UCSD-AML1 (cell line): Measurements from ENCODE around the gene CHSY1.

Experiments used
- DNase-seq: peaks from one replicate; lab custom pipeline; 2025; ENCODE audit not compliant: unreplicated experiment; lab: John Stamatoyannopoulos, UW

The CHSY1 gene

DNA sequence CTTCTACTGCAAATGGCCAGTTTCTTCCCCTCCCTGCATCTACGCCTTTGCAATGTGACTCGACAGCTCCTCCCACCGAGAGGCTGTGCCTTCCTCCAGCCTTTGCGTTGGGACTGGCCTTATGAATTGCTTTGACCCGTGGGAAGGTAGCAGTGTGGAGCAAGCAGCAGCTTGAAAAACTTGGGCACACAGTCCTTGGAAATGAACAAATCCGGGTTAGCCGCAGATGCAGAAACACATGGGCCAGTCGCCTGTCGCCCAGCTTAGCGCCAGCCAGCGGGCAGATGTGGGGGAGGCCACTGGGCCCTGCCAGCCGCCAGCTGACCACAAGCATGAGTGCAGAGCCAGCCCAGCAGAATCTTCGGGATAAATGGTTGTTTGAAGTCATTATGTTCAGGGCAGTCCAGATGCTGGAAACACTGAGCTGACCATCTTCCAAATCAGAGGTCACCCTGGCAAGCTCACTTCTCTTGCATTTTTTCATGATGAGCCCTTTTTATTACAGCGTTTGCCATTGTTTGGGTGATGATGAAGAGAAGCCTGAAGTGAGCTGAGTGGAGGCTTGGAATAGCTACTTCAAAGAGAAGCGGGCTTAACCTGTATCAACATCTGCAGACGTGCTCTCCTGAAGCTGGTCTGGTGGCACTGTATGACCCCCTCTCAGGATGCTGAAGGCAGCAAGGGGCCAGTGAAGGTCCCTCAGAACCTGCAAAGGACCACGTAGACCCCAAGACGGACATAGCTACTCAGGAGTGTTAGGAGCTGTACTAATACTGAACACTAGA lies 15.7 kb upstream of the CHSY1 start:
- DNase-seq, result no peak

GRCh38 chr15:101266787-101267186 lies 14.9 kb upstream of the CHSY1 start:
- no peak for DNase-seq

DNA sequence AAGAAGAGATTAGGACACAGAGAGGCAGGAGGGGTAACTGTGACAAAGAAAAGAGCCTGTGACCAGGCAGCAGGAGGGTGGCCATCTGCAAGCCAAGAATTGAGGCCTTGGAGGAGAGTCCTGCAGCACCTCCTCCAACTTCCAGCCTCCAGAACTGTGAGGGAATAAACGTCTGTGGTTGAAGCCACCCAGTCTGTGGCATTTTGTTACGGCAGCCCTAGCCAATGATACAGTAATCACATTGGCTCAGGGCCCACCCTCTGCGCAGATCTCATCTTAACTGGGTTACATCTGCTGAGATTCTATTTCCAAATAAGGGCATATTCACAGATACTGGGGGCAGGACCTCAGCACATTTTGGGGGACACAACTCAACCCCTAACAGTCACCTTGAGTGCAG lies 14.2 kb upstream of the CHSY1 start:
- no peak for DNase-seq

DNA sequence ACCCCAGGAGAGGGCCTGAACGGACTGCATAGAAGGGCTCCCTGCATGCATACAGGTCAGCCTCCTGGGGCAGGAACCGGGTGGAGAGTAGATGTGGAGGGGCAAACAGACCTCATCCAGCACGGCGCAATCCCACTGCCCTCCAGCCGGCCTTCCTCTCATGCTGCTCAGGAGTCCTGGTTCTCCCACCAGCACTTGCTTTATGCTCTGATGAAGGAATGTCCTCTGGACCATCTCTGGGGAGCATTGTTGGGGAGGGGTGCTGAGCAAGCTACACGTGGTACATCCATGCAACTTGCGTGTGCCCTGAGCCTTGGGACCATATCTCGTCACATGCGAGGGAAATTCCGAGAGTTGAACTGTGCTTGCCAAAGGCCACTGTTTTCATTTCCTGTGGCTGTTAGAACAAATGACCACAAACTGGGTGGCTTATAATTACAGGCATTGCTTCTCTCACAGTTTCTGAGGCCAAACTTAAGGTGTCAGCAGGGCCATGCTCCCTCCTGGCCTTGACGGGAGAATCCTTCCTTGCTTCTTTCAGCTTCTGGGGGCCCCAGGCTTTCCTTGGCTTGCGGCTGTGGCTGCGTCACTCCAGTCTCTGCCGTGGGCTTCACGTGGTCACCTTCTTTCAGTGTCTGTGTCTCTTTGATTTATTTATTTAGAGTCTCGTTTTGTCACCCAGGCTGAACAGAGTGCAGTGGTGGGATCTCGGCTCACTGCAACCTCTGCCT lies 13.2 kb upstream of the CHSY1 start:
- DNase-seq, result no peak

DNA sequence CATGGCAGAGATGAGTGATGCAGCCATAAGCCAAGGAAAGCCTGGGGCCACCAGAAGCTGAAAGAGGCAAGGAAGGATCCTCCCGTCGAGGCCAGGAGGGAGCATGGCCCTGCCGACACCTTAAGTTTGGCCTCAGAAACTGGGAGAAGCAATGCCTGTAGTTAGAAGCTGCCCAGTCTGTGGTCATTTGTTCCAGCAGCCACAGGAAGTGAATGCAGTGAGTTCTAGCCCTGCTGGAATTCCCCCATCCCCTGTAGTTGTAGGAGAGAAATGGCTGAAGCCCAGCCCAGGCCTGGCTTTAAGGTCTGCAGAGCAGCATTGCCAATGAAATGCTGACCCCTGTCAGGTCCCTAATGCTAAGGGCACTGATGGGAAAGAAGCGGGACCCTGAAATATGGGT lies 12.2 kb upstream of the CHSY1 start:
- DNase-seq, result no peak

DNA sequence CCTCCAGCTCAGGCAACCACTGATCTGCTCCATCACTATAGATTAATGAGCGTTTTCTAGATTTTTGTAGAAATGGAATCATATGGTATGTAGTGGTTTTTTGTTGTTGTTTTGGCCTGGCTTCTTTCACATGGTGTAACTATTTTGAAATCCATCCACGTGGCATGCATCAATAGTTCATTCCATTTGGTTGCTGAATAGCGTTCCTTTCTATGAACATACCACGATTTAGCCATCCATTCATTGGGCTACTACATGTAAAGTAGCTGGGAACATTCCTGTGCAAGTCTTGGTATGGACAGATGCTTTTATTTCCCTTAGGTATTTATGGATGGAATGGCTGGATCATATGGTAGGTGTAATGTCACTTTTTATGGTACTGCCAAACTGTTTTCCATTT lies 10.7 kb upstream of the CHSY1 start:
- no peak for DNase-seq

DNA sequence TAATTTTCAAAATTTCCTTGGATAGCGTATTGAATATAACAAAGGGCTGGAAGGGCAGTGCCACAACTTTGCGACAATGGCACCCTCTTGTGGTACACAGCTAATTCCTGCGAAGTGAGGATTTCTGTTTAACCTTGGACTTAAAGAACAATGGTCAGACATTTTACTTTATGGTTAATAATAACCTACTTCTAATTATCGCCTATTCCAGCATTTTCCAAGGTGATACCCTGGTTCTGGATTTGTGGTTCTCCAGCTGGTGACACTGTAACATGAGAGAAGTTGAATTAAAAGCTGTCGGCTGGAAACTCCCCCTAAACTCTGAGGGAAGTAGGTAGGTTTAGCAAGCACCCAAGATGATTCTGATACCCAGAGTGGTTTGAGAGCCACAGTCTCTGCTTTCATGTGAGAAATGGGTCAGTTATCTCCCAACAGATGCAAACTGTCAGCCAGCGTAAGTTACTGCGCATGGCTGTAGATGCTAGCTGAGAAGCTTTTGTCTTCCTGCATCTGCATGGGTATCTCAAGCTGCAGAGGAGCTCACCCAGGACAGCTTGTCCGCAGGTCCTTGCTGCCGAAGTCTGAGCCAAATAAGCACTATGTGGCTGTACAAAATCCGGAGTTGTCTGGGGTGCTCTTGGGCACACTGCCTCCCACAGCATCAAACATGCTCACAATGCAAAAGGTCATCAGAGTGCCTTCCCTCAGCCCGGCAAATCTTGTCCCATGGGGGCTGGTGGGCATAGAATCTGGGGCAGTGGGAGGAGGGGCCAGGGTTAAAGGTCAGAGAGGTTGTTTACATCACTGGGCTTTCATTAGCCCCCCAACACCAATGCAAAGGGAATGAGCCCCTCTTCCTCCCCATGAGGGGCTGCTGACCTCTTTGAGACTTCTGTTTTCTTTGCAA lies 6.6 kb upstream of the CHSY1 start:
- DNase-seq, result peak; percentile 43

DNA sequence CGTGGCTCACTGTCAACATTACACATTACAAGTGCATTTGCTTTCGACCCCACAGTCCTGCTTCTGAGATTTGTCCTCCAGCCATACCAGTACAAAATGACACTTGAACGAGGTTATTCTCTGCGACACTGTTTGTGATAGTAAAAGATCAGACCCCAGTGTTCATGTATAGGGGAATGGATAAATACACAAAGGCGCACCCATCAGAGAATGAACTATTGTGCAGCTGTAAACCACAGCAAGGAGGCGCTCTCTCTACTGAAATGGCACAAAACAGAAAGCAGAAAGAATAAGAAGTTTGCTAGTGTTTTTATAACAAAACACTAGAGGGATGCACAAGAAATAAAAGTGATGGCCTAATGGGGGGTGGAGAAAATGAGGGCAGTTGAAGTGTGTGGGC lies 4.9 kb upstream of the CHSY1 start:
- DNase-seq, result no peak

DNA sequence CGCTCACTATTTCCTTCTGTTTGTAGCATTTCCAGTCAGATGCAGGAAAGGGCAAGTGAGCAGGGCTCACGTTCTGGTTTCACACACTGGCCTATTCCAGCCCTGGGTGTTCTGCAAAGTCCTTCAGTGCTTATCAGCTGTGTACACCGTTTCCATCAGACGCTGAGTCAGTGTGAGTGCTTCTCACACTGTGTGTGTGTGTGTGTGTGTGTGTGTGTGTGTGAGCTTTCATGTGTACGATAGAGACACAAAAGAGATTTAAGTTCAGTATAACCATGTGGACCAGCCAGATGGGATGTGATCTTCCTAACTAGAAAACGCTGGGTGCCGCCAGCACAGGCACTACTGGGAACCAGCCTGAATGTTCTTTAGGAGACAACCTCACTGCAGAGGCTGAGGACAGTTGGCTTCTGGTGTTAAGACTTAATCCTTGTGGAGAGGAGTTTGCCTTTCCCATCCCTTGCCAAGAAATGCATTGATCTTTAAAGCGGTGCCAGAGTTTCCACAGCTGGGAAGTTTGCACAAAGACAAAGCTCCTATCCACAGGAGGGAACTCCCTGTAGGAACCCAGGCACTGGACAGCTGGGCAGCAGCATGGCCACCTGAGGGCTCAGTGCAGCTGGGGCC lies 3.9 kb upstream of the CHSY1 start:
- DNase-seq, result peak; percentile 68

DNA sequence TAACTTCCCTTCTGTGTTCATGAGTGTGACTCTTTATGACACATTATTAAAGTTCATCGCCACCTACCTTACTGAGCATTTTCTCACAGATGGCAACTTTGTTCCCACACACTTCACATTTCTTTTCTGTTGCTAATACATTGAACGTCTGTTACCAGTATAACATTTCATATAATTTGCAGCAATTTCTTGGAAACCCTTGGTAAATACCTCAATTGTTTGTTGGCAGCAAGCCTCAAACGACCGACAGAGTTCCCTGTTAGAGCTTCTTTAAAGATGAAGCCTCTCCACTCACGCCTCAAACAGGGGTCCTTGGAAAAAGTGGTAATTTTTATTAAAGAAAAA lies 3.2 kb upstream of the CHSY1 start:
- DNase-seq, result no peak

DNA sequence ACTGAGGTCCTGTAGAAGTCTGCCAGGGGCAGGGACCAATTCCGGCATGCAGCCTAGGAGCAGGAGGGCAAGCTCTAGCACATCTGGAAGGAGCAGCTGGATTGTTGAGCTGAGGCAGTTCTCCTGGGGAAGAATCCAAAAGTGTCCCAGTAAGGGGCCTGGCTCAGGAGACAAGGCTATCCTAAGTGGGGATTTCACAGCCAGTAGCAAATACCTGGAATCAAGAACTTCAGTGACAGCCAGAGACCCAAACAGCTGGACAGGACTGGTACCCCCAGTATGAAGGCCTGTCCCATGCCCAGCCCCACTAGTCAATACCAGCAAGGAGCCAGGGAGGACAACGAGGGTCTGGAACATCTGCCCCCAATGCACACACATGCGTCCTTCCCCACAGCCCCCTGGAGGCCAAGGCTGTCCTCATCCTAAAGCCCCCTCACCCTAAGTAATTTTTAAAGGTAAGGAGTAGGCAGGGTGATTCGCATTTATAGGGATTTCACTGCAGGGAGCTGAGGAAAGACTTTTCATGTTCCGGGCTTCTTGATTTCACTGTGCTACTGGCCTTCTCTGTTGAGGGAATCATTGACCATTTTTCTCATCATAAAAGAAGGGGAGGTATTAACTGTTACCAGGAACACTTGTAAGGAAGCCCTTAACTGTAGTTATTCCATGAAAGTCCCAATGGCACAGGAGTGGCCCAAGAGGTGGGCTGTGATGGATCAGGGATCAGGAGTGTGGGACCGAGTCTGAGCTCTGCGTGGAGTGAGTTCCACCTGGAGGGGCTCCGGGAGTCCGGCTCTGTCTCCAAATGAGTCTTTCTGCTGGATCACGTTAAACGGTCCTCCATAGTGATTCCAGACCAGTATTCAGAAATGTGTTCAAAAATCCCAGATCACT lies 2.6 kb upstream of the CHSY1 start:
- no peak for DNase-seq

- no peak for DNase-seq
These were observed 988 bp upstream of the CHSY1 start for GRCh38 chr15:101252836-101253235.

- DNase-seq, result no peak
These were observed 697 bp downstream of the CHSY1 start for GRCh38 chr15:101250873-101251829.

DNA sequence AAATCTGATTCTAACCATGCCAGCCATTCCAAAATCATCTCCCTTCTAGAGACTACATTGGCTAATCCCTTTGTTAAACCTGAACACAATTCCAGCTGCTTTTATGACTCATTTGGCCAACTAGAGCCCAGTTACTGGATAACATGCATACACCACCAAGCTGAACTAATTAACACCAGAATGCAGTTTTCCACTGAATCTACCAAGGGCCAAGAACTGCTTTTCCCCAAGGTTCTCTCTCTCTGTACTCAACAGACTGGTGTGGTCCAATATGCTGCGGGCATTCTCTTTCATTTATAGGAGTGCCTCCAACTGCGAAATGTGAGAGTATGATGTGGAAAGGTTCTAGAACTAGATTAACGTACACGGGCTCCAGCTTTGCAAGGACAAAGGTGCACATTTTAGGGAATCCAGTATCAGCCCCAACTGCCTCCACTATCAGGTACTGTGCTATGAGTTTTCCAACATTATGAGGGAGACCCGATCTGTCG lies 1.5 kb downstream of the CHSY1 start:
- DNase-seq, result no peak

GRCh38 chr15:101248274-101248673 lies 3.6 kb downstream of the CHSY1 start:
- DNase-seq, result no peak

DNA sequence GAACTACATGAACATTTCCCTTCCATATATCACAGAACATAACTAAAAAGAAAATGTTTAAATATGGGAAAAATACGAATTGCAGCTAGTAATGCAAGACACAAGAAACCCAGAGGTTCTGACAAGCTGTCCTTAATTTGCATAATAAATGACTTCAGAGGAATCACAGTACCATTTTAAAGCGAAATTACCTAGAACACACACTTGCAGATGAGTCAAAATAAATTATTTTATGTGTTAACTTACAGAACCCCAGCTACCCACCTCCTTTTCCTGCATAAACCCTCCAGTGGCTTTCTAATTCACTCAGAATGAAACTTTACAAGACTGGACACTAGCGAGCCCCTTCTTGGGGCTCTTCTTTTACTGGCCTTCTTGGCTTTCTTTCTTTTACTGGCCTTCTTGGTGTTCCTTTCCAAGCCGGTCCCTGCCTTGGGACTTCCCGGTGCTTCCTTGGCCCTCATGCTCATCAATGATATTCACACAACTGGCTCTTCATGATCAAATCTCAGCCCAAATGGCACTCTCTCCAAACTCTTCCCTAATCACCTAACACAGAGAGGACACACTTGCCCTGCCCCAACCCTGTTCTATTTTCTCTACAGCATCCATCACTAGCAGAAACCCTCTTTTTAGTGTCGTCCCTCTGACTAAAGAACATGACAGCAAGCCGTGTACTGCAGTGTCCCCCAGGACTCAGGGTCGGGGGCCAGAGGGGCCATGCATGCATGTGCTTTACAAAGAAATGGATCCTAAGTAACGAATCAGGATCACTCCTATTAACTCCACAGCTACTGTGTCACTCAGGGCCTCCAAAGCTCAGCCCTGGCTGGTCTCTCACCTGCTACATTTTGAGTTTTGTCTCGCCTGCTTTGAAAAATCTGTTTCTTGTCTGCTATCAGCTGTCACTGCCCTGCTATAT lies 4.8 kb downstream of the CHSY1 start:
- no peak for DNase-seq

DNA sequence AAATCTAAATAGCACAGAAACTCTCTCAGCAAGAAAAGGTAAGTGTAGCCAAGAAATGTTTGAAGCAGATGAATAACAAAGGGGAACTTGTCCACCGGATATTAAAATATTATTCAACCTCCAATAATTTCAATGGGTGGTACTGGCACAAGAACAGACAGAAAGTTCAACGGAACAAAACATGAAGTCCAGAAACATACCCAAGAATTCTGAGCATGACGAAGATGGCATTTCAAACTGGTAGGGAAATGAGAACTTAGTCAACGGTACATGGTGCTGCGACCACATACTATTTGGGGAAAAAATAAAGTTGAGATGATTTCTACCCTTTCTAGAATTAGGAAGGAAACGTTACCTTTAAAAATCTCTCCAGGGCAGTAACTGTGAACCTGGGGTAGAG lies 5.5 kb downstream of the CHSY1 start:
- DNase-seq, result no peak
